Choroid plexus epithelial cell (primary cell): ENCODE results near the gene LRP1B.

Experiments used
- DNase-seq: peaks from one replicate; pipeline ENCODE4 v3.0.0-alpha.2; 2010; ENCODE audit warnings: low read depth
- H3K4me3 ChIP-seq: 2 replicates; pipeline ENCODE4 v1.5.1; 2011; ENCODE audit warnings: low read depth, mild to moderate bottlenecking, control low read depth, low read length, moderate library complexity
- CTCF ChIP-seq: conservative IDR thresholded peaks from 2 replicates; pipeline ENCODE4 v1.5.1; 2011; ENCODE audit warnings: low read depth, mild to moderate bottlenecking, control low read depth, inconsistent platforms, low read length, moderate library complexity

LRP1B gene

GRCh38 chr2:141142025-141142424 is 988.8 kb downstream of the LRP1B start:
- no peak overlapping the region for H3K4me3 ChIP-seq
- no peak for TF ChIP-seq CTCF
- no peak for DNase-seq

GRCh38 chr2:141137122-141137693 is 993.6 kb downstream of the LRP1B start:
- DNase-seq = no peak
- H3K4me3 ChIP-seq = no peak overlapping the region
- TF ChIP-seq CTCF = no peak

GRCh38 chr2:141133883-141134282 is 996.9 kb downstream of the LRP1B start:
- DNase-seq = no peak
- no peak overlapping the region for H3K4me3 ChIP-seq
- TF ChIP-seq CTCF = no peak

- DNase-seq = no peak
- no peak overlapping the region for H3K4me3 ChIP-seq
- no peak for TF ChIP-seq CTCF
Observed at GRCh38 chr2:141125432-141125831, 1005.4 kb downstream of the LRP1B start.

GRCh38 chr2:141118836-141119235 is 1012.0 kb downstream of the LRP1B start:
- no peak for DNase-seq
- no peak for TF ChIP-seq CTCF

GRCh38 chr2:141113301-141113700 is 1017.5 kb downstream of the LRP1B start:
- no peak overlapping the region for H3K4me3 ChIP-seq
- no peak for TF ChIP-seq CTCF
- no peak for DNase-seq

More at GRCh38 chr2:141118836-141119235, 1012.0 kb downstream of the LRP1B start:
- no peak overlapping the region for H3K4me3 ChIP-seq

GRCh38 chr2:141109633-141110032 is 1021.2 kb downstream of the LRP1B start:
- no peak overlapping the region for H3K4me3 ChIP-seq
- peak; percentile 60 for TF ChIP-seq CTCF
- peak; percentile 28 for DNase-seq
